HG03354 (cell line): ENCODE measurements around the gene SMIM35.

Source experiments
- ATAC-seq: cut with Tn5 transposase; IDR thresholded peaks from one replicate; pipeline ENCODE4 v1.9.1; 2021; ENCODE audit warnings: mild to moderate bottlenecking; ENCODE audit not compliant: unreplicated experiment, poor library complexity, severe bottlenecking

SMIM35 gene

DNA sequence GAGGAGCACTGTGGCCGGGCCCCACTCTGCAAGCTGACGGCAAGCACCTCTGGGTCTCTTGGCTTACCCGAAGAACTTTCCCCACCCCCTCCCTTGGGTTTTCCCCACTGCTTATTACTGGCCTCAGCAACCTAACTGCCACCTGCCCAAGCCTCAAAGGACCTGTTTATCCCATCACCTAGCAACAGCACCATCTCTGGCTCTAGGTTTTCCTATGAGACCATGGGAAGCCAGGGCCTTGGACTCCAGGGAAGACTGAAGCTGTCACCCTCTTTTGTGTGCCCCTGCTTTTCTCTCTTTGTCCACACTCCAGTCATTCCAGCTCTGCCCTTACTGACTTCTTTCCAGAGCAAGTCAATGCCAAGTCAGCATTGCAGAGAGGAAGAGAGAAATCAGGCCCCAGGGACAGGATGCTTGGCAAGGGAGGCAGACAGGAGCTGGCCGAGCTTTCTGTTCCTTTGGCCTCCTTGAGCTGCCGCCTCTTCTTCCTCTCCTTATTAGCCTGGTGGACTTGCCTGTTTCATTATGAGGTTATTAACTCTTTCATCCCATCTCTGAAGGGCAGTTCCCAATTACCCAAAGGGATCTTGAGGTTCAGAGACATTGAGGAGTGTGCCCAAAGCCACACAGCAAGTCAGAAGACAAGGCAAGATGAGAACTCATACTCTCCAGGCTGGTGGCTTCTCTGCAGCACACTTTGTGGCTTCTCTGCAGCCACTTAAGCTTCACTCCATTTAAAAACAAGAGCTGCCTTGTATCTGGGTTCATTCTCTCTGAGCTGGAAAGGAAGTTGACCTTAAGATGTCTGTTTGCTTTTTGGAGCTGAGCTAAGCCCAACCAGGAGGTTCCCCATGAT, at the start of gene SMIM35:
Gene SMIM35, minus strand, starts transcription at position 51 of the 856 bp plus-strand sequence. CDS start 206 bp downstream, outside the sequence.
- ATAC-seq, result no peak

DNA sequence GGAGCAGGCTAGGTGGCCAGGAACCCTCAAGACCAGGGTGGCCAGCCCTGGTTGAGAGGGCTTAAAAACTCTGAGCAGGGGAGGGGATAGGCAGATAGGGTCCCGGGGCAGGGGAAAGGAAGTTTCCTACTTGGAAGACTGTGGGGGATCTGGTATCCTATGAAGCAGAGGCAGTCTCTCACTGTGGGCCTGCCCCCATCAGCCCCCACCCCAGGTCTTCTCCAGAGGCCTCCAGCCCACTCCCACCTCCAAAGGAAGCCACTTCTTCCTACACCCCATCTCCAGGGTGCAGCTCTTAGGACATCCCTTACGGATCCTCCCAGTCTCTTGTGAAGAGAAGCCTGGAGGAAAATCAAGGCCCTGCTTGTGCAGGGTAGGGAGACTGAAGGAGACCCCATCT, 49.6 kb upstream of the SMIM35 start:
- ATAC-seq, result no peak

DNA sequence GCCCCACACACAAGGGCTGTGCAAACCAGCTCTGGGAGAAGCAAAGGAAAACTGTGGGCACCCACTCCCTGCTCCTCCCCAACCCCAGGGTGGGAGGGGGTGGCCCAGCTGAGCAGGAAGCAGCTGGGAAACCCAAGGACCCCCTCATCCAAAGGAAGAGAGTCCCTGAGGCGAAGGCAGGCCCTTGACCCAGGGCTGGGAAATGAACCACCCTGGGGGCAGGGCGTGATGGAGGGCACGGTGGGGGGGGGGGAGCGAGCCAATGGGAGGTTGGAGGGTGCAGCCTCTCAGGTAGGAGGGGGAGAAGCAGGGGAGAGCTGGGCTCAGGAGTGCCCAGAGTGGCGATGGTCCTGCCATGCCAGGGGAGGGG, 49.0 kb upstream of the SMIM35 start:
- ATAC-seq, result no peak

DNA sequence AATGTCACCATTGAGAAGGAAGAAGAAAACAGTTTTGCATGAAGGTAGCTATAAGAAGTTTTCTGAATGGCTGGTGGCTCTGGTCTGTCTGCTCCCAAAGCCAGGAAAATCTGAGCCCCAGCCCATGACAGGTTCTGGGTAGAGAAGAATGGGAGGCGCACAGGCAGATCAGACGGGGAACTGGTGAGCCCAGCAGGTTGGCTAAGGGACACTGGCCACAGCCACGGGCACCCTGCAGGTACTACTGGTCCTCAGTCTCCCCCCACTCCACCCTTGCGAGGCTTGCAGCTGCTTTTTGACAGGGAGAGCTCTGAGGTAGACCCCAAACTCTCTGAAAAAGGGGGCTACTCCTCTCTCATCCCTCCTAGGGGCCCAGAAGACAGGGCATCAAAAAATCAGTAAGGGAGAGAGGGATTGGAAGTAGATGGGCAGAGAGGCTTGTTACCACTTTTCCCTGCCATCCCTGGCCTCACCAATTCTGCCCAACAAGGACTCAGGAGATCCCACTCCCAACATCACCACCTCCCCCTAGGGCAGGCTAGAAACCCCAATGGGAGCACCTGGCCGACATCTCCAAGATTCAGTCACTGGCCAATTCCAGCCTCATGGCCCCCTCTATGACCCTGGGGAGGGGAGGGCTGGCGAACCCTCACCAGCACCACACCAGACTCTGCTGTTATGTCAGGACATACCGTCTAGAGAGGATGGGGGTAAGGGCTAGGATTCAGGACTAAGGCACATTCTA, 48.5 kb upstream of the SMIM35 start:
- ATAC-seq, result no peak

DNA sequence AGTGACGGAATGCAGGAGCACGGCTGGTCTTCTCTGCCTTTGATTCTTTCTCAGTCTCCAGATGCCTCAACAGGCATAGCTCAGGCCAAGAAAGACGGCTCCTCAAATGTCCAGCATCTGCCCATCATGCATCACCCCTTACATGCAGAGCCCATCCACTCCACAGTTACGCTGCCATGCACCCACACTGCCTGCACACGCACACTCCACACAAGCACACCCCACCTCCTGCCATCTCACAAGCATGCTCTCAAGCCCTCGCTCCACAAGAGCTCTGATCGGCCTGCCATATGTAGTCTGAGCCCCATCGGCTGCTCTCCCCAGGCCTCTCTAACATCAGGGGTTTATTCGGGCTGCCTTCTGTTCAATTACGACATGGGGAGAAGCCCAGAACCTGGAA, 47.1 kb upstream of the SMIM35 start:
- no peak for ATAC-seq

DNA sequence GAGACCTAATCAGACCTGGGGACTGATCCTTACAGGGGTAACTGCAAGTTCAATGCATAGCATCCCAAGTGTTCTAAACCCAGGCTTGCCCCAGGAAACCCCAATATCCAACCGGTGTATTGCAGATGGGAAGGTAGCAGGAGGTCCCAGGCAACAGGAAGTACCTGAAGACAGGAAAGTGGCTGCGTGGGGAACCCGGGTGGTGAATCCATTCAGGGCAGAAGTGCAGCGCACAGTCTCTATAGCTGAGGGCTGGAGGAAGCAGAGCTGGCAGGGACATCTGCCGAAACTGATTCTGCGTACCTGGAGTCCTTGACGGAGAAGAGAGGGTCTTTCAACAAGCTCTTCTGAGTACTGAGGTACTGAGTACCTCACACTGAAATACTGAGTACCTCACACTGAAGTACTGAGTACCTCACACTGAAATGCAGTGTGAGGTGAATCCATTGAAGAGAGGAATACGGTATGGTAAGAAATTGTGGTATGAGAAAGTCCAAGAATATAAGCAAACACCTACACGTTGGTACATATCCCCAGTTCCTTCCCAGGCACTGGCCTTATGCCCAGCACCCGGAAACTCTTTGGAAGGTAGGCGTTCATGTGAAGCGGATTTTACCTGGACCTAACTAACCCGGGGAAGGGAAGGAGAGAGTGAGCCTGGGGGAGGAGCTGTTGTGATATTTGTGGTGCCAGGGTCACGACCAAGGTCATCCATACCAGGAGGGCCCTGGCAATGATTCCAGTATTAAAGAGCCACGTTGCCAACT, 45.8 kb upstream of the SMIM35 start:
- ATAC-seq, result no peak

DNA sequence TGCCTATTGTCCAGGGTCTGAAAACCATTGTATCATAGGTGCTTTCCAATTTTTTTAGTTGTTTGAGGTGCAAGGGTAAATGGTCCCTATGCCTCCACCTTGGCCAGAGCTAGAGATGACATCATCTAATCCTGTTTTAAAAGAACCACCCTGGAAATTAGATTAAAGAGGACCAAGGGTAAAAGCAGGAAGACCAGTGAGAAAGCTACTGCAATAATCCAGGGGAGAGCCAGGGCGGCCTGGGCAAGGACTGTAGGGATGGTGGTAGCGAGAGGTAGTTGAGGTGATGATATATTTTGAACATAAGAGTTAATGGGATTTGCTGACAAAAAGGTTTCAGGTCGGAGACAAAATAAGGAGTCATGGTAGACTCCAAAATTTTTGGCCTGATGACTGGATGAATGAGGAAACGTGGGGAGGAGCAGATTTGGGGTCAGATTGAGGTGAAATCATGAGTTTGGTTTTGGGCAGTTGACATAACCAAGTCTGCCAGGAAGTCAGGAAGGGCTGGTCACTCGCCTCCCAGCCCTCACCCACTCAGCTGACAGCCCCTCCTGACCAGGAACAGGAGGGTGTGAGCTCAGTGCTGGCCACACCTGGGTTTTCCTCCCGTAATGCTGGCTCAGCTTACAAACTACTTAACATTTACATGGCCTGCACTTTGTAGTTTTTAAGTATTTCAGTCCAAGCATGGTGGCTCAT, 42.9 kb upstream of the SMIM35 start:
- no peak for ATAC-seq

DNA sequence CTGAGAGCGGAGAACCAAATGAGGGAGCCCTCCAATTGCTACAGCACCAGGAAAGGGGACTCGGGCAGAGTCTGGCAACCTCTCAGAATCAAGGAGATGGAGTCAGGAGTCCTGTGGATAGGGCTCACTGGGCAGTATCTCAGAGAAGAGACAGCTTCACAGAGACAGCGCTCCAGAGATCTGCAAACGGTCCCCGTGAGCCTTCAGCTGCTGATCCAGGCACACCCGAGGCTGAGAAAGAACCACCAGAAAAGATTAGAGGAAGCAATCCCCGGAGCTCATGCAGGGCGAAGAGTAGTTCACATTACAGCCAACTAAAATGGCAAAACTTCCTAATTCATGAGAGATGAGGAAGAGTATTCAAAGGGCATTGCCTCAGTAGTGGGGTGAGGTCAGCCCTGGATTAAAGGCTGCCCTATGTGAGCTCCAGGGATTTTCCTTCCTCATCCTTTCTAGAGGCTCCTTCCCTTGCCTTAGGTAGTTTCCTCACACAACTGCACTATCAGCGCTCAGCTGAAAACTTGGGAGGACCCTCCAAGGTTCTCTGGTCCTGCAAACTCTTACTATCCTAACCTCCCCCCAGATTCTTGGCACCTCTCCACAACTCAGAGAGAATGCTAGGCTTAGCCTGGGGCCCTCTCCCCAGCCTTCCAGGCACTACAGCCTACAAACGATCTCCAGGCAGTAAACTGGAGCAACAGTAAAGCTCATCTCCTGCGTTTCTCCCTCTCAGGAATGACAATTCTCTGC, 42.1 kb upstream of the SMIM35 start:
- no peak for ATAC-seq

DNA sequence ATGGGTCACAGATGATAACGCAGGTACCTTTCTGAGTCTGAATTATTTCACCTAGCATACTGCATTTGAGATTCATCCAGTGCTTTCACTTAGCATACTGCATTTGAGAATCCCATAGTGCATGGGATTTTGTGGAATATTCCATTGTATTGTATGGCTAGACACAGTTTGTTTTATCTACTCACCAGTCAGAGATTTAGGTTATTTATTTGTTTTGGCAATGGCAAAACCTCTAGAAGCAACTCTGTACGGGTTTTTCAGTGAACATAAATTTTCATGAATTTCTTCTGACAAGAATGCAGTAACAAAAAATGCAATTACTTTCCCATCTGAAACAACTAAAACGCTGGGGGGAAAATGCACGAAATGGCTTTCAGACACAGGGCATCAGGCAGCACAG, 41.5 kb upstream of the SMIM35 start:
- ATAC-seq, result no peak

DNA sequence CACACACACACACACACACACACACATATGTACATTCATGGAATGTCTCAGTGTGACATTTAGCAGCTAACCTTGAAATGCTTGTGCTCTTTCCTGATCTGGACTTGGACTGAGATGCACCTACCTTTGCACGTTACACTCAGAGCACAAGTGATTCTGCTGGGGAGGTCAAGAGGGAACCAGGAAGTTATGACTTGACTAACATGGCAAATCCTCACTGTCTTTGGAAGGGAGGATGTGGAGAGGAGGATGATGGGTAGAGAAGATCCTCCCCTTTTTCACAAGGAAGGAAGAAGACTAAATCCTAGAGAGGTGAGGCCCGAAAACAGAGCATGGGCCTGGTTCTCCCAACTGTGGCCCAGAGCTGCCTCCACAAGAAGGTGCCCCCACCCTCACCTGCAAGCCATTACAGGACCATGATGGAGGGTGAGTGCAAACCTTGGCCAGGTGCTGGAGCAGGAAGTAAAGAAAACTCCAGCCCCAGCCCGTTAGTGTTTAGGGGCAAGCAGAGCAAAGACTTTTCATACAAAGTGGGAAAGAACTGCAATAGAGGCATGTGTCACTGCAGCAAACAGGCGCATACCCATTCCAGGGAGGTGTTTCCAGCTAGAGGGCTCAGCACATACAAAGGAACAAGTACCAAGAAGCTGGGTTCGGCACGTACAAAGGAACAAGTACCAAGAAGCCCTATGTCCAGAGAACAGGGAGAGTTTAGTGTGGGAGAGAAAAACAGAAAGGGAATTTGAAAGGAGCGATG, 39.5 kb upstream of the SMIM35 start:
- no peak for ATAC-seq

DNA sequence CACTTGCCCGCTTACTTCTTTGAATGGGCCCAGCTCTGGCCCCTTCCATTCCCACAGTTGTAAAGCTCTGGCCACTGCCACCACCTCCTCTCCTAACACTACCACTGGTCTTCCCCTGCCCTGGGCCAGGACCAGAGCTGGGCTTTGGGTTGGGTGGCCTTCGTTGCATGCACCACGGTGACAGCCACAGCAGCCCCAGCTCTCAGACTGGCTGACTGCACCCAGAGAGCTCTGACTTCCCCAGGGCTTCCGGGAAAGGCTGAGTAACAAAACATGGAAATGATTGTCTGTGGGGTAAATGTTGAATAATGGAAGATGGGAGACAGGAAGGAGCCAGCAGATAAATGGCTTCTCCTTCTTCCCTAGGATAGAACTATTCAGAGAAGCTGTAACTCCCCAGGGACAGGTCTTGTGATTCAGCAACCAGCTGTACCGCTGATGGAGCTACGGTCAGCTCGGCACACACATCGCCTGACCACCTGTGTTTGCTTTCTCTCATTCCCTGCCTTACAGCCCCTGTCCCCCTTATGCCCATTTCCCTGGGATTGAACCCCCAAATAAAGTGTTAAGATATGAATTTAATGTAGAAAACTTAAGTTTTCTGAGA, 38.3 kb upstream of the SMIM35 start:
- no peak for ATAC-seq

DNA sequence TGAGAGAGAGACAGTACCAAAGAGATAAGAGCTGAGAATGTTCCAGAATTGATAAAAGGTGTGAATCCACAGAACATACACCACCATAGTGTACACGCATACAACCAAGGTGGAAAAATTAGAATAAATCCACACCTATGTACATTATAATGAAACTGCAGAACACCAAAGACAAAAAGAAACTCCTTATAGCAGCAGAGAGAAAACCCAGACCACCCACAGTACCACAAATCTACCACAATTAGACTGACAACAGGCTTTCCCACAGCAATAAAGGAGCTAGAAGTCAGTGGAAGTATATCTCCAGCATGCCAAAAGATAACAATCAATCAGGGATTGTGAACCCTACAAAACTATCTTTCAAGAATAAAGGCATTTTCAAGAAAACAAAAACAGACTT, 34.0 kb upstream of the SMIM35 start:
- no peak for ATAC-seq

DNA sequence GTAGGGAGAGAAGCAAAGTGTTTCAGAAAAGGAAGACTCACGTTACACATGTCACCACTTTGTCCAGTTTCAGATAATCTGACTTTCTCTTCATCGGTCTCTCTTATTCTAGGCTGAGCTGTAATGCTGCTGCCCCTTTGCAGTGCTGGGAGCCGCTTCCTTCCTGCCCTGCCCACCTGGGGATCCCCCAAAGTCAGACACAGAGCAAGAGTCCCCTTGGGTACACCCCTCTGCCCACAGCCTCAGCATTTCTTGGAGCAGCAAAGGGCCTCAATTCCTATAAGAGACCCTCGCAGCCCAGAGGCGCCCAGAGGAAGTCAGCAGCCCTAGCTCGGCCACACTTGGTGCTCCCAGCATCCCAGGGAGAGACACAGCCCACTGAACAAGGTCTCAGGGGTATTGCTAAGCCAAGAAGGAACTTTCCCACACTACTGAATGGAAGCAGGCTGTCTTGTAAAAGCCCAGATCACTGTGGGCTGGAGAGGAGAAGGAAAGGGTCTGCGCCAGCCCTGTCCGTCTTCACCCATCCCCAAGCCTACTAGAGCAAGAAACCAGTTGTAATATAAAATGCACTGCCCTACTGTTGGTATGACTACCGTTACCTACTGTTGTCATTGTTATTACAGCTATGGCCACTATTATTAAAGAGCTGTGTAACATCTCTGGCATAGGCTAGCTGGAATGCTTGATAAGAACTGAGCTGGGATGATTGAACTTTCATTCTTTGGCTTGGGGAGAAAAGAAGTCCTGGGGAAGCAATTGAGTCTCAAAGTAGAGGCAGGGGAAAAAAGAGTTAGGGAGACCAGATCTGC, 31.2 kb upstream of the SMIM35 start:
- no peak for ATAC-seq

DNA sequence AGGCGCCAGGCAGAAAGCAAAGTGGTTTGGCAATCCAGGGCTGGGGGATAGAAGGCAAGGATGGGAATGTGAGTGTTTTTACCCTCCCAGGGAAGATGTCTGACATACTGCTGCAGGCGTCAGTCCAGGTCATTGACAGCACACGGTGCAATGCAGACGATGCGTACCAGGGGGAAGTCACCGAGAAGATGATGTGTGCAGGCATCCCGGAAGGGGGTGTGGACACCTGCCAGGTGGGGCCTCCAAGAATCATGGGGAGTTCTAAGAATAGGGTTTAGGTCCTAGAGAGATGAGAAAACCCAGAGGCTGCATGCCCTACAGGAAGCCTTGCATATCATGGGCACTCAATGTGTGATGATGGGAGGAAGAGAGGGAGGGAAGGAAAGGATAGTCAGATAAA, 28.3 kb upstream of the SMIM35 start:
- no peak for ATAC-seq

DNA sequence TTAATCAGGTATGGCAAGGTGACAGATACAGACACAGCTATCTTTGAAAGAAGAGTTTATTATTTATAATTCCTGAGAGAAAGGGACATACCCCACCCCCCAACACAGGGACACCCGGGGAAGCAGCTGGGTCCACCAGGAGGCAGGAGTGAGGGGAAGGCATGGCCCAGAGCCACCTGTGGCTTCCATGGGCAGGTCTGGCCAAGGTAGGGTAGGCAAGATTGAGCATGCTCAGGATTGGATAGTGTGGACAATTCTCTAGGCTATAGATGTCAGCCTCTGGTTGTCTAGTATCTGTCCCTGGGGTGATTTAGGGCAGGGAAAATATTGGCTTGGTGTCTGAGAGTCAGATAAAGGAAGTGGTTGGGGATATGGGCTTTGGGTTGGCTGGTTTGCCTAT, 27.5 kb upstream of the SMIM35 start:
- no peak for ATAC-seq

DNA sequence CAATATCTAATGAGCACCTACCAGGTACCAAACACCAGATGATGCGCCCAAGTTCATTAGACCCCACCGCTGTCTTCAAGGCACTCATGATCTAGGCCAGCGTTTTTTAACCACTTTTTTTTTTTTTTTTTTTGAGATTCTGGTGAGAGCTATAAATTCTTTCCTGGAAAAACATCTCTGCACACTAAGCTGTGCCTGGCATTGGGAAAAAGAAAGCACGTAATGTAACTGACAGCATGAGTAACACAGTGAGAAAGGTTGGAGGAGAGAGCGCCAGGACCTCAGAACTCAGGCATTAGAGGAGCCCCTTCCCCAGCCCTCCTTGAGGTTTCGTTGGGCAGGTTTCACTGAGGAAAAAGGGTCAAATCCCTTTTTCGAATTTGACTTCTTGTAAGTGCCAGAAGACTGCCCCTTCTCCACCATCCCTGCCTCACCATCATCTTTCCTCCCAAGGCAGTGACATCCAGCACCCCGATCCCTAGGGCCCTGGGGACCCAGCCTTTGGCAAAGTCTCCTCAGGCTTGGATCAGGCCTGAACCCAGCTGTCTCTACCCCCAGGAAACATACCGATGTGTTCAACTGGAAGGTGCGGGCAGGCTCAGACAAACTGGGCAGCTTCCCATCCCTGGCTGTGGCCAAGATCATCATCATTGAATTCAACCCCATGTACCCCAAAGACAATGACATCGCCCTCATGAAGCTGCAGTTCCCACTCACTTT, 26.1 kb upstream of the SMIM35 start:
- no peak for ATAC-seq

DNA sequence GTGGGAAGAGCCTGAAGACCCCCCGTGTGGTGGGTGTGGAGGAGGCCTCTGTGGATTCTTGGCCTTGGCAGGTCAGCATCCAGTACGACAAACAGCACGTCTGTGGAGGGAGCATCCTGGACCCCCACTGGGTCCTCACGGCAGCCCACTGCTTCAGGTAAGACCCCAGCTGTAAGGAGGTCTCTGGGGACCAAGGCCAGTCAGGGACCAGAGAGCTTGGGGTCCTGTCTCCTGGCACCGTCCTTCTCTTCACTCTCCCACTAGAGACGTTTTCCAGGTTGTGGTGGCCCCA, 24.9 kb upstream of the SMIM35 start:
- ATAC-seq, result no peak
